Measurements from ENCODE around the gene FBXL7.

DNA sequence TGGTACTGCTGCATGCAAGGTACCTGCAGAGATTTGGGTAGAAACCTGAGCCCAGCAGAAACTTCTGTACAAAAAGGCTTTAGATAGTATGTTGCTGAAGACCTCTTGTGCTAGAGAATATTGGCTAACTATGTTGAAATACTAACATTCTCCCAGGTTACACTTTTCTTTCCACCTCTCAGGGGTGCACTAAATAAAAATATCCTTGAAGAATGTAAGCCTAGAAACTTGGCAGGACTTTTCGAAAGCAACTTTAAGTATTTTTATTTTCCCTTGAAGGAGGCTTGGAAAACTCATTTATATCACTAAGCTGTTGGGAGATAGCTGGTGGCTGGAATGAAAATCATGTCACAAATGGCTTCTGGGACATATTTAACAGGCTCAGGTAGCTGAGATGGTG lies 50.0 kb downstream of the FBXL7 start:
- no peak for TF ChIP-seq EZH2phosphoT487 (IDR thresholded peaks at IDR 0.05; ENCODE audit: borderline replicate concordance, low read depth, low read length)
- TF ChIP-seq, protein P1, sequence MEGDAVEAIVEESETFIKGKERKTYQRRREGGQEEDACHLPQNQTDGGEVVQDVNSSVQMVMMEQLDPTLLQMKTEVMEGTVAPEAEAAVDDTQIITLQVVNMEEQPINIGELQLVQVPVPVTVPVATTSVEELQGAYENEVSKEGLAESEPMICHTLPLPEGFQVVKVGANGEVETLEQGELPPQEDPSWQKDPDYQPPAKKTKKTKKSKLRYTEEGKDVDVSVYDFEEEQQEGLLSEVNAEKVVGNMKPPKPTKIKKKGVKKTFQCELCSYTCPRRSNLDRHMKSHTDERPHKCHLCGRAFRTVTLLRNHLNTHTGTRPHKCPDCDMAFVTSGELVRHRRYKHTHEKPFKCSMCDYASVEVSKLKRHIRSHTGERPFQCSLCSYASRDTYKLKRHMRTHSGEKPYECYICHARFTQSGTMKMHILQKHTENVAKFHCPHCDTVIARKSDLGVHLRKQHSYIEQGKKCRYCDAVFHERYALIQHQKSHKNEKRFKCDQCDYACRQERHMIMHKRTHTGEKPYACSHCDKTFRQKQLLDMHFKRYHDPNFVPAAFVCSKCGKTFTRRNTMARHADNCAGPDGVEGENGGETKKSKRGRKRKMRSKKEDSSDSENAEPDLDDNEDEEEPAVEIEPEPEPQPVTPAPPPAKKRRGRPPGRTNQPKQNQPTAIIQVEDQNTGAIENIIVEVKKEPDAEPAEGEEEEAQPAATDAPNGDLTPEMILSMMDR (conservative IDR thresholded peaks at IDR 0.05; ENCODE audit: low read length) = no peak
